H9 (cell line): ENCODE results near the gene CYP27B1. TPM values are rescaled to one million over a fixed set of nuclear protein-coding genes. Genes with fewer than 3 reads are reported as not detected.

Experiments
- DNase-seq: peaks from one replicate; pipeline ENCODE4 v3.0.0-alpha.2; 2017
- H2AFZ ChIP-seq: one replicate; pipeline ENCODE4 v1.6.1; 2013; ENCODE audit warnings: mild to moderate bottlenecking, low read length, control low read depth, moderate library complexity
- H2AK5ac ChIP-seq: 2 replicates; pipeline ENCODE4 v1.6.1; 2013; ENCODE audit warnings: low read length, control low read depth, mixed read lengths; ENCODE audit not compliant: insufficient read length
- H2BK120ac ChIP-seq: one replicate; pipeline ENCODE4 v1.6.1; 2013; ENCODE audit warnings: low read depth, mild to moderate bottlenecking, low read length, control low read depth, inconsistent platforms; ENCODE audit not compliant: poor library complexity, severe bottlenecking
- H2BK12ac ChIP-seq: 2 replicates; pipeline ENCODE4 v1.6.1; 2013; ENCODE audit warnings: low read length, control low read depth, mixed read lengths, low read depth; ENCODE audit not compliant: insufficient read length
- H2BK15ac ChIP-seq: 2 replicates; pipeline ENCODE4 v1.6.1; 2013; ENCODE audit warnings: low read depth, low read length, control low read depth
- H2BK20ac ChIP-seq: one replicate; pipeline ENCODE4 v1.6.1; 2013; ENCODE audit warnings: low read depth, mild to moderate bottlenecking, low read length, control low read depth, inconsistent platforms; ENCODE audit not compliant: poor library complexity, severe bottlenecking
- H2BK5ac ChIP-seq: 2 replicates; pipeline ENCODE4 v1.6.1; 2013; ENCODE audit warnings: low read length, control low read depth, mixed read lengths; ENCODE audit not compliant: insufficient read length
- H3K14ac ChIP-seq: 2 replicates; pipeline ENCODE4 v1.6.1; 2013; ENCODE audit warnings: low read length, control low read depth; ENCODE audit not compliant: insufficient read depth
- H3K18ac ChIP-seq: 2 replicates; pipeline ENCODE4 v1.6.1; 2013; ENCODE audit warnings: low read depth, mild to moderate bottlenecking, mixed read lengths, low read length, control low read depth; ENCODE audit not compliant: insufficient read length
- H3K23ac ChIP-seq: 2 replicates; pipeline ENCODE4 v1.6.1; 2013; ENCODE audit warnings: low read length, control low read depth, mixed read lengths, low read depth; ENCODE audit not compliant: insufficient read length
- H3K23me2 ChIP-seq: 2 replicates; pipeline ENCODE4 v1.6.1; 2013; ENCODE audit warnings: low read depth, mild to moderate bottlenecking, mixed read lengths, low read length, control low read depth; ENCODE audit not compliant: insufficient read length, poor library complexity, severe bottlenecking
- H3K27ac ChIP-seq: 2 replicates; pipeline ENCODE4 v1.5.1; 2013; ENCODE audit warnings: low read length, control low read depth, mixed read lengths, low read depth; ENCODE audit not compliant: insufficient read length
- H3K27me3 ChIP-seq: 2 replicates; pipeline ENCODE4 v1.6.1; 2013; ENCODE audit warnings: low read length, control low read depth, inconsistent platforms; ENCODE audit not compliant: insufficient read depth
- H3K4ac ChIP-seq: 2 replicates; pipeline ENCODE4 v1.6.1; 2013; ENCODE audit warnings: low read depth, mild to moderate bottlenecking, control low read depth, inconsistent platforms, low read length, moderate library complexity
- H3K4me1 ChIP-seq: 2 replicates; pipeline ENCODE4 v1.6.1; 2013; ENCODE audit warnings: low read length, control low read depth, inconsistent platforms; ENCODE audit not compliant: insufficient read depth
- H3K4me2 ChIP-seq: 2 replicates; pipeline ENCODE4 v1.6.1; 2013; ENCODE audit warnings: low read length, control low read depth, mixed read lengths; ENCODE audit not compliant: insufficient read length, insufficient read depth
- H3K56ac ChIP-seq: 2 replicates; pipeline ENCODE4 v1.6.1; 2013; ENCODE audit warnings: low read depth, mild to moderate bottlenecking, mixed read lengths, low read length, control low read depth; ENCODE audit not compliant: insufficient read length
- H3K79me1 ChIP-seq: 2 replicates; pipeline ENCODE4 v1.6.1; 2013; ENCODE audit warnings: low read depth, mild to moderate bottlenecking, moderate library complexity, low read length, control low read depth, inconsistent platforms; ENCODE audit not compliant: insufficient read depth, poor library complexity, severe bottlenecking
- H3K79me2 ChIP-seq: 2 replicates; pipeline ENCODE4 v1.6.1; 2013; ENCODE audit warnings: low read length, control low read depth, inconsistent platforms; ENCODE audit not compliant: insufficient read depth
- H3K9ac ChIP-seq: 2 replicates; pipeline ENCODE4 v1.6.1; 2013; ENCODE audit warnings: low read length, control low read depth, mixed read lengths; ENCODE audit not compliant: insufficient read length; ENCODE audit errors: extremely low read depth
- H3K9me3 ChIP-seq: one replicate; pipeline ENCODE4 v1.6.1; 2013; ENCODE audit warnings: low read depth, low read length, inconsistent platforms; ENCODE audit not compliant: control insufficient read depth
- H3T11ph ChIP-seq: one replicate; pipeline ENCODE4 v1.6.1; 2013; ENCODE audit warnings: mild to moderate bottlenecking, low read length, control low read depth, inconsistent platforms
- H4K20me1 ChIP-seq: one replicate; pipeline ENCODE4 v1.6.1; 2013; ENCODE audit not compliant: control insufficient read depth, insufficient read length, insufficient read depth
- H4K5ac ChIP-seq: 2 replicates; pipeline ENCODE4 v1.6.1; 2013; ENCODE audit warnings: low read depth, mild to moderate bottlenecking, mixed read lengths, low read length, control low read depth; ENCODE audit not compliant: insufficient read length
- H4K8ac ChIP-seq: replicated peaks from 2 replicates; pipeline ENCODE4 v1.6.1; 2013; ENCODE audit warnings: low read length, control low read depth, mixed read lengths, low read depth; ENCODE audit not compliant: insufficient read length
- H4K91ac ChIP-seq: 2 replicates; pipeline ENCODE4 v1.6.1; 2013; ENCODE audit warnings: low read depth, mild to moderate bottlenecking, moderate library complexity, mixed read lengths, low read length, control low read depth; ENCODE audit not compliant: insufficient read length
- H3K27ac Mint-ChIP-seq, 3 experiments: 2 replicates in 2 of 3; 3 replicates in 1 of 3; pipeline ENCODE4 v1.8.0; 2020 to 2021; ENCODE audit warnings: mixed read lengths in 3 of 3, mild to moderate bottlenecking in 1 of 3, moderate library complexity in 1 of 3
- H3K27me3 Mint-ChIP-seq: 2 replicates; pipeline ENCODE4 v1.8.0; 2021; ENCODE audit warnings: low read depth, mild to moderate bottlenecking, moderate library complexity, mixed read lengths
- H3K36me3 Mint-ChIP-seq, 3 experiments: 2 replicates in 2 of 3; 3 replicates in 1 of 3; pipeline ENCODE4 v1.8.0; 2020 to 2021; ENCODE audit warnings: low read depth in 3 of 3, mixed read lengths in 3 of 3; ENCODE audit not compliant: insufficient read depth in 1 of 3
- H3K4me1 Mint-ChIP-seq, 2 experiments: 2 replicates each; pipeline ENCODE4 v1.8.0; 2020; ENCODE audit warnings: mixed read lengths in 2 of 2
- H3K4me3 Mint-ChIP-seq, 2 experiments: 2 replicates in 1 of 2; 3 replicates in 1 of 2; pipeline ENCODE4 v1.8.0; 2020 to 2021; ENCODE audit warnings: mild to moderate bottlenecking in 2 of 2, mixed read lengths in 2 of 2, moderate library complexity in 1 of 2
- H3K9me3 Mint-ChIP-seq, 2 experiments: 2 replicates in 1 of 2; 3 replicates in 1 of 2; pipeline ENCODE4 v1.8.0; 2020; ENCODE audit warnings: mild to moderate bottlenecking in 2 of 2, mixed read lengths in 2 of 2, moderate library complexity in 1 of 2
- WGBS: extraction: QIAGEN DNeasy Blood & Tissue Kit; methylation state at CpG from one replicate; pipeline ENCODE4 v1.1.7; 2013; ENCODE audit warnings: missing lambda C conversion rate, low lambda C conversion rate, mixed read lengths; ENCODE audit not compliant: insufficient read length; ENCODE audit errors: extremely low coverage; 5-methylcytosine and 5-hydroxymethylcytosine counted together
- total RNA-seq: library from RNA; stranded (reverse); gene quantifications from 2 replicates; pipeline ENCODE4 v1.2.1, GENCODE V29; 2021
- TF ChIP-seq, protein P1 (sequence below): fragments of 200-600 bp; sonication (generic); conservative IDR thresholded peaks from 3 replicates; pipeline ENCODE4 v1.8.0; 2021; ENCODE audit warnings: antibody characterized with exemption, mild to moderate bottlenecking

The CYP27B1 gene
- total RNA-seq, 1 experiment from 2014 or later: 6.1 TPM

DNA sequence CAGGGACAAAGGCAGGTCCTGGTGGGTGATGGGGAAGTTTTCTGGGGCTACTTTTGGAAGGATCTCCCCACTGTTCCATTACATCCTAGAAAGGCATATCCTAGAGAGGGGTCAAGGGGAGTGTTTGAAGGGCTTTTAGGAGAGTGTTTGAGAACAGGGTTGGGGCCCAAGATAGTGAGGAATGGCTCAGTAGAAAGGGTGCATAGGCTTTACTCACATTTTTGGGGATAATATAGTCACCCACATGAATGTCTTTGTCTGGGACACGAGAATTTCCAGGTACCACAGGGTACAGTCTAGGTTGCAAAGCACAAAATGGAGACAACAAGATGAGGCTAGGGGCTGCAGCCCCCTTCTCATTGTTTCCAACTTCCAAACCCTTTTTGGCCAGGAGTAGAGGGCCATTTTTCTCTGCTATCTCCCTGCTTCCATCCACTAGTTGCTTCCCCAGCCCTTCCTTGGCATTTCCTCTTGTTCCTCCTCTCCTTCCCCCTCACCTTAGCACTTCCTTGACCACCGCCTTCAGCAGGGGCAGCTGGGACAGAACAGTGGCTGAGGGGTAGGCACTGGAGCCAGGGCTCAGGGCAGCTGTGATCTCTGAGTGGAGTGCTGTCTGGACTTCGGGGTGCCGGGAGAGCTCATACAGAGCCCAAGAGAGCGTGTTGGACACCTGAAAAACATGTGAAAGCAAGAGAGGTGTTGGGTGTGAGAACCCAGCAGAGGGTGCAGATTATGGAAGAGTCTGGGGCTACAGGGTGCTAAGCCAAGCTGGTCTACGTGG is 2.8 kb downstream of the CYP27B1 start:
- Mint-ChIP-seq H3K27me3 (peaks cover 48% of the 10 kb centered on the region), H3K4me1 (peaks cover 27 to 40% of the 10 kb centered on the region in 2 experiments), H3K9me3 (no peaks in the 10 kb centered on the region), H3K36me3 (peaks cover 5 to 18% (median 10%) of the 10 kb centered on the region in 3 experiments; a peak in 6 of 7 replicates), H3K27ac (no peak overlapping the region), H3K4me3 (peak overlapping the region; percentile 57 to 75; a peak in 4 of 5 replicates)
- Histone ChIP-seq H3K79me2 (no peaks in the 10 kb centered on the region), H4K8ac (no peak overlapping the region), H2AK5ac (no peak overlapping the region), H3K18ac (no peak overlapping the region), H2BK5ac (no peak overlapping the region), H4K20me1 (no peaks in the 10 kb centered on the region), H2BK120ac (no peak overlapping the region), H3K23ac (no peak overlapping the region), H3K9me3 (no peaks in the 10 kb centered on the region), H3K14ac (no peak overlapping the region), H2BK20ac (no peak overlapping the region), H3T11ph (no peak overlapping the region), H3K4me1 (peaks cover 3% of the 10 kb centered on the region; the same call in 1 of the 2 replicates), H3K27me3 (peaks cover 31% of the 10 kb centered on the region; the same call in 1 of the 2 replicates), H4K5ac (no peak overlapping the region), H3K4me2 (peak overlapping the region; percentile 80), H2BK12ac (no peak overlapping the region), H3K79me1 (no peaks in the 10 kb centered on the region), H2BK15ac (no peak overlapping the region), H3K56ac (no peak overlapping the region), H2AFZ (no peak overlapping the region), H3K27ac (no peak overlapping the region), H3K4ac (no peak overlapping the region), H4K91ac (no peak overlapping the region), H3K9ac (no peak overlapping the region), H3K23me2 (peaks cover 25% of the 10 kb centered on the region)
- TF ChIP-seq, protein P1, sequence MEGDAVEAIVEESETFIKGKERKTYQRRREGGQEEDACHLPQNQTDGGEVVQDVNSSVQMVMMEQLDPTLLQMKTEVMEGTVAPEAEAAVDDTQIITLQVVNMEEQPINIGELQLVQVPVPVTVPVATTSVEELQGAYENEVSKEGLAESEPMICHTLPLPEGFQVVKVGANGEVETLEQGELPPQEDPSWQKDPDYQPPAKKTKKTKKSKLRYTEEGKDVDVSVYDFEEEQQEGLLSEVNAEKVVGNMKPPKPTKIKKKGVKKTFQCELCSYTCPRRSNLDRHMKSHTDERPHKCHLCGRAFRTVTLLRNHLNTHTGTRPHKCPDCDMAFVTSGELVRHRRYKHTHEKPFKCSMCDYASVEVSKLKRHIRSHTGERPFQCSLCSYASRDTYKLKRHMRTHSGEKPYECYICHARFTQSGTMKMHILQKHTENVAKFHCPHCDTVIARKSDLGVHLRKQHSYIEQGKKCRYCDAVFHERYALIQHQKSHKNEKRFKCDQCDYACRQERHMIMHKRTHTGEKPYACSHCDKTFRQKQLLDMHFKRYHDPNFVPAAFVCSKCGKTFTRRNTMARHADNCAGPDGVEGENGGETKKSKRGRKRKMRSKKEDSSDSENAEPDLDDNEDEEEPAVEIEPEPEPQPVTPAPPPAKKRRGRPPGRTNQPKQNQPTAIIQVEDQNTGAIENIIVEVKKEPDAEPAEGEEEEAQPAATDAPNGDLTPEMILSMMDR: no peak
- DNase-seq: no peak
- no CpG with 5 or more reads among the region's 6 CpGs for WGBS
